Peyer's patch (tissue), 4 donors: ENCODE measurements around the gene UACA. TPM values are rescaled to one million over a fixed set of nuclear protein-coding genes. Genes with fewer than 3 reads are reported as not detected.

ENCODE experiments used
- DNase-seq, 3 donors: peaks; one replicate each; pipeline ENCODE4 v3.0.0-alpha.2; 2017 to 2019
- H3K27ac ChIP-seq, 4 donors: fragments of 200-600 bp; sonication (generic); one replicate each; pipeline ENCODE4 v1.5.1; 2016 to 2019
- H3K27me3 ChIP-seq, 2 donors: fragments of 200-600 bp; sonication (generic); one replicate each; pipeline ENCODE4 v1.5.1; 2019
- H3K36me3 ChIP-seq, 3 donors: fragments of 200-600 bp; sonication (generic); one replicate each; pipeline ENCODE4 v1.5.1; 2016 to 2019
- H3K4me1 ChIP-seq, 4 donors: fragments of 200-600 bp; sonication (generic); one replicate each; pipeline ENCODE4 v1.5.1; 2016 to 2019
- H3K4me3 ChIP-seq, 4 donors: fragments of 200-600 bp; sonication (generic); 1 replicate in 3 of 4; 2 replicates in 1 of 4; pipeline ENCODE4 v1.5.1; 2016 to 2019; ENCODE audit warnings: mild to moderate bottlenecking in 1 of 4
- H3K9me3 ChIP-seq, 4 donors: fragments of 200-600 bp; sonication (generic); one replicate each; pipeline ENCODE4 v1.5.1; 2016 to 2019; ENCODE audit warnings: mild to moderate bottlenecking in 1 of 4
- CTCF ChIP-seq, 6 experiments: fragments of 450-650 bp in 4 of 6; fragments of 200-600 bp in 2 of 6; sonication (generic) in 1 of 6; IDR thresholded peaks; one replicate each; pipeline ENCODE4 v1.5.1; 2017 to 2019; ENCODE audit warnings: antibody characterized with exemption in 6 of 6, mild to moderate bottlenecking in 3 of 6, moderate library complexity in 1 of 6
- POLR2A ChIP-seq, 2 donors: fragments of 450-650 bp; IDR thresholded peaks; one replicate each; pipeline ENCODE4 v1.5.1; 2017; ENCODE audit warnings: antibody characterized with exemption in 2 of 2, mild to moderate bottlenecking in 2 of 2, moderate library complexity in 2 of 2
- total RNA-seq, 4 donors: library from RNA; depleted of rRNA; stranded (reverse); fragments of >200 nt; gene quantifications; one replicate each; pipeline ENCODE4 v1.1.0, GENCODE V29; 2016

UACA gene
- total RNA-seq, 4 donors from 2014 or later = 41.8 to 59.1 (median 46.9) TPM

- Histone ChIP-seq H3K36me3 (no peaks in the 10 kb centered on the region), H3K9me3 (no peaks in the 10 kb centered on the region), H3K4me3 (no peak overlapping the region), H3K4me1 (peaks cover 0 to 11% (median 0%) of the 10 kb centered on the region in 4 donors), H3K27ac (peak overlapping the region in 2 of 4 donors; percentile 60 to 62), H3K27me3 (no peaks in the 10 kb centered on the region)
- TF ChIP-seq CTCF (IDR thresholded peaks at IDR 0.05) = no peak
- TF ChIP-seq POLR2A (IDR thresholded peaks at IDR 0.05) = no peak
- DNase-seq = peak in 1 of 3 donors; percentile 57
These were observed 25.0 kb upstream of the UACA start for GRCh38 chr15:70788114-70789049.

GRCh38 chr15:70786996-70787395 lies 23.6 kb upstream of the UACA start:
- H3K4me1 ChIP-seq = peaks cover 0 to 19% (median 0%) of the 10 kb centered on the region in 4 donors
- TF ChIP-seq POLR2A (IDR thresholded peaks at IDR 0.05) (no peak), CTCF (IDR thresholded peaks at IDR 0.05) (no peak)

GRCh38 chr15:70783610-70784022 lies 20.3 kb upstream of the UACA start:
- TF ChIP-seq CTCF (IDR thresholded peaks at IDR 0.05) = no peak
- no peak for TF ChIP-seq POLR2A (IDR thresholded peaks at IDR 0.05)
- Histone ChIP-seq H3K4me3 (no peak overlapping the region), H3K27me3 (no peaks in the 10 kb centered on the region), H3K27ac (peak overlapping the region in 2 of 4 donors; percentile 62 to 74), H3K9me3 (no peaks in the 10 kb centered on the region), H3K36me3 (no peaks in the 10 kb centered on the region), H3K4me1 (peaks cover 0 to 19% (median 0%) of the 10 kb centered on the region in 4 donors)
- DNase-seq = peak in 2 of 3 donors; percentile 65 to 82

More at GRCh38 chr15:70786996-70787395, 23.6 kb upstream of the UACA start:
- no peak overlapping the region for H3K4me3 ChIP-seq
- no peaks in the 10 kb centered on the region for H3K27me3 ChIP-seq
- H3K27ac ChIP-seq = peak overlapping the region in 1 of 4 donors; percentile 9
- H3K9me3 ChIP-seq = no peaks in the 10 kb centered on the region
- no peak for DNase-seq
- no peaks in the 10 kb centered on the region for H3K36me3 ChIP-seq

- H3K4me1 ChIP-seq = peaks cover 0 to 19% (median 0%) of the 10 kb centered on the region in 4 donors
- H3K27me3 ChIP-seq = no peaks in the 10 kb centered on the region
- H3K36me3 ChIP-seq = no peaks in the 10 kb centered on the region
- H3K27ac ChIP-seq = peak overlapping the region in 2 of 4 donors; percentile 62 to 74
- H3K9me3 ChIP-seq = no peaks in the 10 kb centered on the region
- no peak overlapping the region for H3K4me3 ChIP-seq
- TF ChIP-seq POLR2A (IDR thresholded peaks at IDR 0.05) (no peak), CTCF (IDR thresholded peaks at IDR 0.05) (no peak)
- DNase-seq = no peak
These were observed 19.7 kb upstream of the UACA start for GRCh38 chr15:70783041-70783440.

GRCh38 chr15:70781236-70781635 lies 17.9 kb upstream of the UACA start:
- no peak for DNase-seq

More at GRCh38 chr15:70781236-70781635, 17.9 kb upstream of the UACA start:
- Histone ChIP-seq H3K4me3 (no peak overlapping the region), H3K9me3 (no peaks in the 10 kb centered on the region), H3K4me1 (peaks cover 0 to 15% (median 0%) of the 10 kb centered on the region in 4 donors), H3K27ac (no peak overlapping the region), H3K36me3 (no peaks in the 10 kb centered on the region), H3K27me3 (no peaks in the 10 kb centered on the region)
- no peak for TF ChIP-seq CTCF (IDR thresholded peaks at IDR 0.05)
- TF ChIP-seq POLR2A (IDR thresholded peaks at IDR 0.05) = no peak
